Fibroblast of lung (primary cell): ENCODE results near the gene EMC10. TPM values are rescaled to one million over a fixed set of nuclear protein-coding genes. Genes with fewer than 3 reads are reported as not detected.

Experiments used
- DNase-seq, 2 donors: peaks; one replicate each; pipeline versions ENCODE4 v3.0.0 to v3.0.0-alpha.2; 2010; ENCODE audit warnings: low read depth in 2 of 2
- H2AFZ ChIP-seq: 2 replicates; pipeline ENCODE4 v1.5.1; 2012; ENCODE audit warnings: low read length, control low read depth, inconsistent platforms
- H3K27ac ChIP-seq: 2 replicates; pipeline ENCODE4 v1.5.1; 2011; ENCODE audit warnings: low read length, control low read depth; ENCODE audit not compliant: insufficient read depth
- H3K27me3 ChIP-seq: 2 replicates; pipeline ENCODE4 v1.5.1; 2011; ENCODE audit warnings: mild to moderate bottlenecking, low read length; ENCODE audit not compliant: control insufficient read depth, insufficient read depth
- H3K36me3 ChIP-seq: 2 replicates; pipeline ENCODE4 v1.5.1; 2011; ENCODE audit warnings: low read length; ENCODE audit not compliant: control insufficient read depth, insufficient read depth
- H3K4me1 ChIP-seq: 2 replicates; pipeline ENCODE4 v1.5.1; 2011; ENCODE audit warnings: low read length; ENCODE audit not compliant: control insufficient read depth, insufficient read depth; ENCODE audit errors: extremely low read depth
- H3K4me2 ChIP-seq: 2 replicates; pipeline ENCODE4 v1.5.1; 2011; ENCODE audit warnings: low read length, control low read depth; ENCODE audit not compliant: insufficient read depth; ENCODE audit errors: extremely low read depth
- H3K4me3 ChIP-seq, 4 experiments: fragments of 200-600 bp in 1 of 4; sonication (generic) in 1 of 4; replicated peaks in 1 of 4; 2 replicates each; pipeline ENCODE4 v1.5.1; 2011 to 2016; ENCODE audit warnings: low read length in 4 of 4, low read depth in 3 of 4, mild to moderate bottlenecking in 3 of 4, control low read depth in 2 of 4, inconsistent platforms in 1 of 4, mixed read lengths in 1 of 4; ENCODE audit not compliant: insufficient read depth in 1 of 4; ENCODE audit errors: control extremely low read depth in 1 of 4
- H3K79me2 ChIP-seq: 2 replicates; pipeline ENCODE4 v1.5.1; 2012; ENCODE audit warnings: mild to moderate bottlenecking, low read length, inconsistent platforms; ENCODE audit not compliant: control insufficient read depth, insufficient read depth
- H3K9ac ChIP-seq: 2 replicates; pipeline ENCODE4 v1.5.1; 2011; ENCODE audit warnings: mild to moderate bottlenecking, low read length, control low read depth; ENCODE audit not compliant: insufficient read depth
- H3K9me3 ChIP-seq: 2 replicates; pipeline ENCODE4 v1.5.1; 2012; ENCODE audit warnings: low read depth, low read length; ENCODE audit not compliant: control insufficient read depth, insufficient read depth
- H4K20me1 ChIP-seq: 2 replicates; pipeline ENCODE4 v1.5.1; 2011; ENCODE audit warnings: low read length; ENCODE audit not compliant: control insufficient read depth, insufficient read depth; ENCODE audit errors: extremely low read depth
- EZH2 ChIP-seq: IDR thresholded peaks from 2 replicates; pipeline ENCODE4 v1.5.1; 2012; ENCODE audit warnings: low read length, control low read depth, mild to moderate bottlenecking; ENCODE audit errors: missing control alignments
- polyA plus RNA-seq, 2 donors: library from polyadenylated mRNA; depleted of rRNA in 1 of 2; stranded (reverse) in 1 of 2; unstranded in 1 of 2; fragments of >200 nt; gene quantifications; 2 replicates each; pipeline ENCODE4 v1.2.1, GENCODE V29; 2011 to 2012; ENCODE audit warnings: missing spikeins in 1 of 2
- total RNA-seq: library from RNA; depleted of rRNA; stranded (reverse); fragments of >200 nt; gene quantifications from 2 replicates; pipeline ENCODE4 v1.2.1, GENCODE V29; 2014
- TF ChIP-seq, protein P1 (sequence below), 2 donors: IDR thresholded peaks in 1 of 2; conservative IDR thresholded peaks in 1 of 2; 1 replicate in 1 of 2; 2 replicates in 1 of 2; pipeline ENCODE4 v1.5.1; 2011 to 2012; ENCODE audit warnings: low read length in 2 of 2, control low read depth in 1 of 2, inconsistent platforms in 1 of 2, low read depth in 1 of 2, mild to moderate bottlenecking in 1 of 2

EMC10 gene
- total and polyA plus RNA-seq, 2 donors (not counting 1 experiment from before 2014, with no cell fraction given) = 40.8 to 42.7 TPM

DNA sequence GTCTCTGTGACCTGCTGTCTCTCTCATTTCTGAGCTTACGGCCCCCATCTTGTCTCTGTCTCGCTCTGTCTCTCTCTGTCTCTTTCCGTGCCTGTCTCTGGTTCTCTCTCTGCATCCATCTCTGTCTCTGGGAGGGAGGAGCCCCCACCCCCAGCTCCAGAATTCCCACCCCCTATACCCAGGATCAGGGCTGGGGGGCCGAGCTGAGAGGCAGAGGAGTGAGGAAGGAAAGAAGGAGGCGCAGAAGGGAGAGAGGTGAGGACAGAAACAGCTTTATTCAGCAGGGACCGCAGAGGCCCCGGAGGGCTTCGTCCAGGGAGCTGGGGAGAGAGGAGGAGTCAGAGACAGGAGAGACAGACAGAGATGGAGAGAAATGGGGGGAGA is 20.7 kb downstream of the EMC10 start:
- Histone ChIP-seq H3K36me3 (no peaks in the 10 kb centered on the region), H3K9me3 (no peaks in the 10 kb centered on the region), H2AFZ (no peak overlapping the region), H4K20me1 (no peaks in the 10 kb centered on the region), H3K4me2 (no peak overlapping the region), H3K27ac (no peak overlapping the region), H3K79me2 (no peaks in the 10 kb centered on the region), H3K9ac (no peak overlapping the region), H3K4me1 (no peaks in the 10 kb centered on the region), H3K4me3 (no peak overlapping the region), H3K27me3 (peaks cover 13% of the 10 kb centered on the region)
- DNase-seq = no peak
- TF ChIP-seq, protein P1, sequence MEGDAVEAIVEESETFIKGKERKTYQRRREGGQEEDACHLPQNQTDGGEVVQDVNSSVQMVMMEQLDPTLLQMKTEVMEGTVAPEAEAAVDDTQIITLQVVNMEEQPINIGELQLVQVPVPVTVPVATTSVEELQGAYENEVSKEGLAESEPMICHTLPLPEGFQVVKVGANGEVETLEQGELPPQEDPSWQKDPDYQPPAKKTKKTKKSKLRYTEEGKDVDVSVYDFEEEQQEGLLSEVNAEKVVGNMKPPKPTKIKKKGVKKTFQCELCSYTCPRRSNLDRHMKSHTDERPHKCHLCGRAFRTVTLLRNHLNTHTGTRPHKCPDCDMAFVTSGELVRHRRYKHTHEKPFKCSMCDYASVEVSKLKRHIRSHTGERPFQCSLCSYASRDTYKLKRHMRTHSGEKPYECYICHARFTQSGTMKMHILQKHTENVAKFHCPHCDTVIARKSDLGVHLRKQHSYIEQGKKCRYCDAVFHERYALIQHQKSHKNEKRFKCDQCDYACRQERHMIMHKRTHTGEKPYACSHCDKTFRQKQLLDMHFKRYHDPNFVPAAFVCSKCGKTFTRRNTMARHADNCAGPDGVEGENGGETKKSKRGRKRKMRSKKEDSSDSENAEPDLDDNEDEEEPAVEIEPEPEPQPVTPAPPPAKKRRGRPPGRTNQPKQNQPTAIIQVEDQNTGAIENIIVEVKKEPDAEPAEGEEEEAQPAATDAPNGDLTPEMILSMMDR (conservative IDR thresholded peaks at IDR 0.05 in 1 of 2, IDR thresholded peaks at IDR 0.05 in 1 of 2; ENCODE audit: low read depth in 1 of 2, low read length in 2 of 2) = no peak
- TF ChIP-seq EZH2 = no peak

DNA sequence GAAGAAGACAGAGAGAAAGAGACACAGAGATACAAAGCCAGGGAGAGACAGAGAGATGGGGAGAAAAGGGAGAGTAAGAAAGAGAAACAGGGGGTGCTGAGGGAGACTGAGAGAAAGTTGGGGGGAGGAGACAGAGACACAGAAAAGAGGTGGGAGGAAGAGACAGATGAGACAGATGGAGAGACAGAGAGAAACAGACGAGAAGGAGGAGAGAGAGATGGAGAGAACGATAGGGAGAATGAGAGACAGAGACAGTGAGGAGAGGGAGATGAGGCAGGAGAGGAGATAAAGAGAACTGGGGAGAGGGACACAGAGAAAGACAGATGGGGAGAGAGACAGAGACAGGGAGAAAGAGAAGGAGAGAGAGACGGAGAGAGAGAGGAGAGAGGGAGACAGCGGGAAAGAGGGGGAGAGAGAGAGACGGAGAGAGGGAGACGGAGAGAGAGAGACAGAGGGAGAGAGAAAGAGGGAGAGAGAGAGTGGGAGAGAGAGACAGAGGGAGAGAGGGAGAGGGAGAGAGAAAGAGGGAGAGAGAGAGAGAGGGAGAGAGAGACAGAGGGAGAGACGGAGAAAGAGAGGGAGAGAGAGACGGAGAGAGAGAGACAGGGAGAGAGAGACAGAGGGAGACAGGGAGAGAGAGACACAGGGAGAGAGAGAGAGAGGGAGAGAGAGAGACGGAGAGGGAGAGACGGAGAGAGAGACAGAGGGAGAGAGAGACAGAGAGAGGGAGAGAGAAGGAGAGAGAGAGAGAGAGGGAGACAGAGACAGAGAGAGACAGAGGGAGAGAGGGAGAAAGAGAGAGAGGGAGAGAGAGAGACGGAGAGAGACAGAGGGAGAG is 22.1 kb downstream of the EMC10 start:
- Histone ChIP-seq H3K27me3 (peaks cover 6% of the 10 kb centered on the region), H3K9me3 (no peaks in the 10 kb centered on the region), H3K4me1 (no peaks in the 10 kb centered on the region), H3K79me2 (no peaks in the 10 kb centered on the region), H3K36me3 (no peaks in the 10 kb centered on the region), H2AFZ (no peak overlapping the region), H3K27ac (no peak overlapping the region), H3K4me3 (no peak overlapping the region), H3K4me2 (no peak overlapping the region), H3K9ac (no peak overlapping the region), H4K20me1 (no peaks in the 10 kb centered on the region)
- no peak for TF ChIP-seq EZH2
- TF ChIP-seq, protein P1 (conservative IDR thresholded peaks at IDR 0.05 in 1 of 2, IDR thresholded peaks at IDR 0.05 in 1 of 2; ENCODE audit: low read depth in 1 of 2, low read length in 2 of 2) = no peak
- DNase-seq = no peak

GRCh38 chr19:50500060-50500752 is 23.9 kb downstream of the EMC10 start:
- no peaks in the 10 kb centered on the region for H3K36me3 ChIP-seq
- TF ChIP-seq, protein P1 (conservative IDR thresholded peaks at IDR 0.05 in 1 of 2, IDR thresholded peaks at IDR 0.05 in 1 of 2; ENCODE audit: low read depth in 1 of 2, low read length in 2 of 2) = peak in 1 of 2 donors; percentile 5
- TF ChIP-seq EZH2 = no peak
- H3K79me2 ChIP-seq = no peaks in the 10 kb centered on the region
- H3K4me3 ChIP-seq = no peak overlapping the region
- no peaks in the 10 kb centered on the region for H4K20me1 ChIP-seq
- no peak overlapping the region for H3K27ac ChIP-seq
- H3K9me3 ChIP-seq = no peaks in the 10 kb centered on the region
- no peak for DNase-seq
- no peak overlapping the region for H2AFZ ChIP-seq
- no peak overlapping the region for H3K9ac ChIP-seq
- peaks cover 6% of the 10 kb centered on the region for H3K27me3 ChIP-seq
- H3K4me1 ChIP-seq = no peaks in the 10 kb centered on the region
- H3K4me2 ChIP-seq = no peak overlapping the region
